Umbilical cord (tissue), 2 donors: ENCODE measurements around the gene DLX3. TPM values are rescaled to one million over a fixed set of nuclear protein-coding genes. Genes with fewer than 3 reads are reported as not detected.

Source experiments
- DNase-seq: peaks from one replicate; pipeline ENCODE4 v3.0.0-alpha.2; 2015; ENCODE audit warnings: low spot score
- total RNA-seq: library from RNA; depleted of rRNA; stranded (reverse); fragments of >200 nt; gene quantifications from one replicate; pipeline ENCODE4 v1.2.3, GENCODE V29; 2014; ENCODE audit warnings: low replicate concordance; ENCODE audit not compliant: insufficient read depth

DLX3 gene
- total RNA-seq, 1 donor from 2014 or later, result 0.72 TPM

GRCh38 chr17:50024808-50025207, 29.8 kb upstream of the DLX3 start:
- no peak for DNase-seq

GRCh38 chr17:50023520-50023919, 28.5 kb upstream of the DLX3 start:
- DNase-seq, result no peak

- DNase-seq, result no peak
These were observed 27.6 kb upstream of the DLX3 start for GRCh38 chr17:50022463-50023130.

GRCh38 chr17:50021681-50022370, 26.8 kb upstream of the DLX3 start:
- no peak for DNase-seq

- DNase-seq, result no peak
These were observed 26.0 kb upstream of the DLX3 start for GRCh38 chr17:50020841-50021599.

- DNase-seq, result no peak
These were observed 23.9 kb upstream of the DLX3 start for GRCh38 chr17:50018909-50019308.

GRCh38 chr17:50015146-50015545, 20.1 kb upstream of the DLX3 start:
- DNase-seq, result no peak

- no peak for DNase-seq
These were observed 19.6 kb upstream of the DLX3 start for GRCh38 chr17:50014471-50015088.

GRCh38 chr17:50013079-50013478, 18.1 kb upstream of the DLX3 start:
- DNase-seq, result no peak

GRCh38 chr17:50009282-50009681, 14.3 kb upstream of the DLX3 start:
- DNase-seq, result no peak

- no peak for DNase-seq
These were observed 8.9 kb upstream of the DLX3 start for GRCh38 chr17:50003911-50004310.

- DNase-seq, result no peak
These were observed 4.0 kb upstream of the DLX3 start for GRCh38 chr17:49998836-49999511.

GRCh38 chr17:49997773-49998703, 3.0 kb upstream of the DLX3 start:
- peak; percentile 94 for DNase-seq

GRCh38 chr17:49997301-49997650, 2.3 kb upstream of the DLX3 start:
- peak; percentile 75 for DNase-seq

- peak; percentile 46 for DNase-seq
These were observed 1.7 kb upstream of the DLX3 start for GRCh38 chr17:49996495-49997300.

GRCh38 chr17:49996121-49996494, 1.1 kb upstream of the DLX3 start:
- DNase-seq, result no peak

GRCh38 chr17:49994085-49995054, 654 bp downstream of the DLX3 start:
- DNase-seq, result no peak

- DNase-seq, result peak; percentile 25
These were observed 1.5 kb downstream of the DLX3 start for GRCh38 chr17:49993423-49994060.
